K562 (cell line): ENCODE data around the gene PTPRE. TPM values are rescaled to one million over a fixed set of nuclear protein-coding genes. Genes with fewer than 3 reads are reported as not detected.
A peak's percentile ranks its signal among the peaks of the same experiment; 100 is the strongest.

Source experiments
- CBFA2T2 ChIP-seq: fragments of 450-650 bp; conservative IDR thresholded peaks from 2 replicates; pipeline ENCODE4 v1.6.1; 2017; ENCODE audit warnings: mild to moderate bottlenecking
- MCM2 ChIP-seq: fragments of 450-650 bp; IDR thresholded peaks from 2 replicates; pipeline ENCODE4 v1.6.1; 2017; ENCODE audit warnings: low read depth, mild to moderate bottlenecking
- RAD21 ChIP-seq, 2 experiments: fragments of 250-450 bp in 1 of 2; fragments of 450-650 bp in 1 of 2; sonication (Bioruptor Pico) in 1 of 2; formaldehyde crosslinking in 1 of 2; IDR thresholded peaks in 1 of 2; conservative IDR thresholded peaks in 1 of 2; 2 replicates each; pipeline versions ENCODE4 v1.4.0 to v1.8.0; 2020 to 2022; ENCODE audit warnings: mild to moderate bottlenecking in 2 of 2, moderate library complexity in 1 of 2
- ZNF324 ChIP-seq: fragments of 250-450 bp; sonication (Bioruptor Pico); IDR thresholded peaks from 2 replicates; pipeline ENCODE4 v1.4.0; 2020; ENCODE audit warnings: mild to moderate bottlenecking
- polyA plus RNA-seq, 8 experiments: library from polyadenylated mRNA; depleted of rRNA in 4 of 8; stranded (reverse) in 5 of 8; unstranded in 3 of 8; fragments of >200 nt; fragmentation: Nextera tagmentation in 2 of 8; fragmentation: Illumina TruSeq in 1 of 8; extraction: Ambion mirVana in 2 of 8; extraction: Trizol in 1 of 8; gene quantifications; 2 replicates each; pipeline versions ENCODE4 v1.2.1 to v1.2.3, GENCODE V29; 2011 to 2014; ENCODE audit warnings: inconsistent platforms in 1 of 8, missing spikeins in 1 of 8
- total RNA-seq, 7 experiments: library from RNA; depleted of rRNA in 6 of 7; stranded (reverse); fragments of >200 nt in 6 of 7; fragmentation: Illumina TruSeq in 2 of 7; extraction: Trizol in 2 of 7; gene quantifications; 2 replicates each; pipeline versions ENCODE4 v1.2.1 to v1.2.3, GENCODE V29; 2011 to 2021; ENCODE audit warnings: low replicate concordance in 1 of 7
- TF ChIP-seq, protein P1 (sequence below), 3 experiments: IDR thresholded peaks in 2 of 3; conservative IDR thresholded peaks in 1 of 3; 2 replicates each; pipeline ENCODE4 v1.5.1; 2011 to 2012; ENCODE audit warnings: low read length in 3 of 3, mild to moderate bottlenecking in 3 of 3, control low read depth in 2 of 3, improper control_type of control experiment in 1 of 3, inconsistent platforms in 1 of 3, low read depth in 1 of 3, mixed read lengths in 1 of 3, moderate library complexity in 1 of 3; ENCODE audit not compliant: insufficient read depth in 2 of 3
- TF ChIP-seq, protein P2 (sequence below): fragments of 200-800 bp; sonication (Bioruptor generic); IDR thresholded peaks from 2 replicates; pipeline ENCODE4 v1.6.1; 2017; ENCODE audit warnings: missing genetic modification characterization, missing compliant biosample characterization

PTPRE gene
- total and polyA plus RNA-seq, 9 of the 15 experiments (the other 6 are each of a cell fraction or from before 2014, with no cell fraction given) = 0.01 to 0.13 (median 0.04) TPM; not detected in 4

DNA sequence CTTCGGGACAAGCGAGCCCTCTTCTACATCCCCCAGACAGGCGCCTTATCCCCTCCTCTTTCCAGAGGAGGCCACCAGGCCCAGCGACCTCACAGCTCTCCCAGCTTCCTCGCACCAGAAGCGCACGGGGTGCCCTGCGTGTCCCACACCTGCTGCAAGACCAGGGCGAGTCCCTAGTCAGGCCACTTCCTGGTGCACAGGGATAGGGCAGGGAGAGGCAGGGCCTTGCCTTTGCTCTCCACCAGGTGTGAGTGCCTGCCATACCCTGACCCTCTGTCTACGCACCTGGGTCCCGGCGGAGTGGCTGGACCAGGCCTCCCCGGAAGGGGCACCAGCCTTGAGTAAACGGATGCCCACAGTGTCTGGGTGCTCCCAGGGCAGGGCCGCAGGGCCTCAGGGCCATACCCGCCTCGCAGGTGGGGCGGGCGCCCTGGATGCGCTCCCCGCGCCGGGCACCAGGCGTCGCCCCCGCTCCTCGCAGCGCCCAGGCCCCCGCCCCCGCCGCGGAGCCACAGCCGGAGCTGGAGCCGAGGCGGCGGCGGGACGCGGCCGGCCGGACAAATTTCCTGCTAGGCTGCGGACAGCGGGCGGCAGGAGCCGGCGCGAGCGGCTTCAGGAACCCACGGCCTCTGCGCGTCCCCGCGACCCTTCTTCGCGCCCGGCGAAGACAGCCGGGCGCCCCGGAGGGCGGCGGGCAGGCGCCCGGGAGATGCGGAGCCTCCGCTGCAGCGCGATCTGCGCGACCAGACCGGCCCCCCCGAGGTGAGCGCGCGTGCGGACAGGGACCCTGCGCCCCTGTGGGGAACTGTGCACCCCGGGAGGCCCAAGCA lies at the start of gene PTPRE (continued):
- TF ChIP-seq, protein P1, sequence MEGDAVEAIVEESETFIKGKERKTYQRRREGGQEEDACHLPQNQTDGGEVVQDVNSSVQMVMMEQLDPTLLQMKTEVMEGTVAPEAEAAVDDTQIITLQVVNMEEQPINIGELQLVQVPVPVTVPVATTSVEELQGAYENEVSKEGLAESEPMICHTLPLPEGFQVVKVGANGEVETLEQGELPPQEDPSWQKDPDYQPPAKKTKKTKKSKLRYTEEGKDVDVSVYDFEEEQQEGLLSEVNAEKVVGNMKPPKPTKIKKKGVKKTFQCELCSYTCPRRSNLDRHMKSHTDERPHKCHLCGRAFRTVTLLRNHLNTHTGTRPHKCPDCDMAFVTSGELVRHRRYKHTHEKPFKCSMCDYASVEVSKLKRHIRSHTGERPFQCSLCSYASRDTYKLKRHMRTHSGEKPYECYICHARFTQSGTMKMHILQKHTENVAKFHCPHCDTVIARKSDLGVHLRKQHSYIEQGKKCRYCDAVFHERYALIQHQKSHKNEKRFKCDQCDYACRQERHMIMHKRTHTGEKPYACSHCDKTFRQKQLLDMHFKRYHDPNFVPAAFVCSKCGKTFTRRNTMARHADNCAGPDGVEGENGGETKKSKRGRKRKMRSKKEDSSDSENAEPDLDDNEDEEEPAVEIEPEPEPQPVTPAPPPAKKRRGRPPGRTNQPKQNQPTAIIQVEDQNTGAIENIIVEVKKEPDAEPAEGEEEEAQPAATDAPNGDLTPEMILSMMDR (IDR thresholded peaks at IDR 0.05 in 2 of 3, conservative IDR thresholded peaks at IDR 0.05 in 1 of 3; ENCODE audit: insufficient read depth in 2 of 3, low read depth in 1 of 3, low read length in 3 of 3) = peak in 2 of 3 experiments; percentile 35 to 53; a peak in 4 of 6 replicates
- TF ChIP-seq MCM2 (no peak), CBFA2T2 (no peak), RAD21 (CRISPR knock-in tag; conservative IDR thresholded peaks at IDR 0.05 in 1 of 2, IDR thresholded peaks at IDR 0.05 in 1 of 2) (peak; percentile 56 to 72; a peak in 3 of 4 replicates), ZNF324 (CRISPR knock-in tag) (no peak)
- TF ChIP-seq, protein P2, sequence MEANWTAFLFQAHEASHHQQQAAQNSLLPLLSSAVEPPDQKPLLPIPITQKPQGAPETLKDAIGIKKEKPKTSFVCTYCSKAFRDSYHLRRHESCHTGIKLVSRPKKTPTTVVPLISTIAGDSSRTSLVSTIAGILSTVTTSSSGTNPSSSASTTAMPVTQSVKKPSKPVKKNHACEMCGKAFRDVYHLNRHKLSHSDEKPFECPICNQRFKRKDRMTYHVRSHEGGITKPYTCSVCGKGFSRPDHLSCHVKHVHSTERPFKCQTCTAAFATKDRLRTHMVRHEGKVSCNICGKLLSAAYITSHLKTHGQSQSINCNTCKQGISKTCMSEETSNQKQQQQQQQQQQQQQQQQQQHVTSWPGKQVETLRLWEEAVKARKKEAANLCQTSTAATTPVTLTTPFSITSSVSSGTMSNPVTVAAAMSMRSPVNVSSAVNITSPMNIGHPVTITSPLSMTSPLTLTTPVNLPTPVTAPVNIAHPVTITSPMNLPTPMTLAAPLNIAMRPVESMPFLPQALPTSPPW (CRISPR knock-in tag) = peak; percentile 34; the same call in 1 of the 2 replicates
